Stimulated activated CD4-positive, alpha-beta T cell treated with anti-CD3 and anti-CD28 coated beads, Interleukin-1b, Interleukin-23, amount 100 ng/mL, for 4 hours (primary cell): ENCODE data around the gene ATP8B1.
"Not testable (repeated sequence)": the region's sequence is repeated elsewhere in the genome, so short reads cannot be mapped to it uniquely, and the experiment has no call there.

Experiments
- DNase-seq, 2 donors: peaks; one replicate each; pipeline ENCODE4 v3.0.0-alpha.2; 2020; ENCODE audit warnings: low read depth in 2 of 2

The ATP8B1 gene

DNA sequence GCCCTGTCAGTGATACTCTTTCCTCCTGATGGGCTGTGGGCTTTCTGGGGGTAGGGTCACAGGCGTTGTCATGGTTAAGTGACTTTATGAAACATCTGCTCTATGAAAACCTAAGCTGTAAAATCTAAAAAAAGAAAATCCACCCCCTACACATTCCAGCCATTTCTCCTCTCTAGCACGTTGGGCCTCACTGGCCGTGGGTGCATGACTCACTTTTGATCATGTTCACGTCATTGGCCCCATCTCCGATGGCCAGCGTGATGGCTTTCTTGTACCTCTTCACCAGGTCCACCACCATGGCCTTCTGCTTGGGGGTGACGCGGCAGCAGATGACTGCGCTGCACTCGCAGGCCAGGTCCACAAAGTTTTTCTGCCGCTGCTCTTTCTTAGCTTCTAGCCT, 142.2 kb downstream of the ATP8B1 start:
- no peak for DNase-seq

DNA sequence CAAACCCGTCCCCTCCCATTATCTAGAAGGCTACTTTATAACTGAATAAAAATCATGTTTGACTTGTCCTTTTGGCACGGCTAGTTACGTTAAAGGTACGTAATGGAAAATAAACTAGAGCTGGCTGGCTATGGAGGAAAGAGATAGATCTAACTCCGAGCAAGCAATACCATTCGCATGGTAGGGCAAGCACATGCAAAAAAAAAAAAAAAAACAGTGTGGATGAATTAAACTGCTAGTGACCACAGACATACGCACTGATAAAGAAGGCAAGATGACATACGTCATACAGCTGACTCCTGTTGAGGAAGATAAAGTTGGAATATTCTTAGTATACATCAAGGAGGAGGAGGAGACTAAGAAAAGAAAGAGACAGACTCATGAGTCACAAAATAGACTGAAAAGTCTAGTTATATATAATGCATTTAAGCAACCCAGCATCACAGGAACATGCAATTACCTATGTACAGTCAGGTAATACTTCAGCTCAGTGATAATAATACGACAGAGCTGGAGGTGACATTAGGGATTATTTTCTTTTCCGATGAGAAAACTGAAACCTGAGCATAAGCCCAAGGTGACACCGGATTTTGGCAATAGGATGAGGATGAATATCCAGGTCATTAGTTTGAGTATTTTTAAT, 143.5 kb downstream of the ATP8B1 start:
- no peak for DNase-seq

DNA sequence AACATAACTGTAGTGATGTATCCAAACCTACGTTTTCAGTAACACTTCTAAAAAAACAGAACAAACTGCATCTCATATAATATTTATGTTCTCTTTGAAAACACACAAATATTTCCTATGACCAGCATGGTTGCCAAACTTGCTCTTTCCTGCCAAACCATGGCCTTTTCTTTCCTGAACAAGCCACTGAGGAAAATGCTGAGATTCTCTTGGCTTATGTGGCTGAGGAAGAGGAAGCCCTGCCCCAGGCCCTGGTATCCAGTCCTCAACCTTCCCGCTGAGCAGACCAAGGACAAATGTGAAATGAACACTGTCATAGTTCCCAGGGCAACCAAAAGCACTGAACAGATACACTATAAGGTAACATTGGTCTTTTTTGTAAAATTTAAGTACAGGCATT, 145.6 kb downstream of the ATP8B1 start:
- no peak for DNase-seq

DNA sequence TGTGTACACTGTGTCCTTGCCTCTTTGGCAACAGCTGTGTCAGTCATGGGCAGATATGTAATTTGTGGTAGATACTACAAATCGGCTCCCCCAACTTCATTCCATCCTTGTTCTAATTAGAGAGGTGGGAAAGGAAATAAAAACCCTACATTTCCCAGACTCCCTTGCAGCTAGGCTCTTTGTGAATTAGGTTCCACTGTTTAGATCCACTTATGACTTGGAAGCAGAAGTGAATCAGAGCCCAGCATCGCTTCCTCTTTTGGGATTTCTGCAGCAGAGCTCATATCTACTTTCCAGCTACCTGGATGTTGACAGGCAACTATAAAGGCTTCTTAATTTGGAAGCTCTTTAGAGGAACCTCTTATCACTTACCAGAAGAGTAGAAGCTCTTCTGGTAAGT, 147.4 kb downstream of the ATP8B1 start:
- no peak for DNase-seq

DNA sequence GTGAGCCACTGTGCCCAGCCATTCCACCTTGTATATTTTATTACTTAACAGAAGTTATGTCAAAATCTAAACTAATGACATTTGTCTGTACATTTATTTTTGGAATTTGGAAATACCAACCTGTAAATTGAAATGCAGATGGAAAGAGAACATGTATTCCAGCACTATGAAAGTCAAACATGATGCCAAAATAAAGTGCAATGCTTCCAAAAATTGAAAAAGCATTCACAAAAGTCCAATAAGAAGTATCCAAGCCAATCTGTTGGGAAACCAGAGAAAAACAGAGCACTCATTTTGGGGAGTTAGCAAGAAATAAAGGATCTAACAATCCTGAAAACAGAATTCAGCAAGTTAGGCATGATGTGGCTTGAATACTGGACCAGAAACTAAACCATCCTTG, 151.2 kb downstream of the ATP8B1 start:
- no peak for DNase-seq

DNA sequence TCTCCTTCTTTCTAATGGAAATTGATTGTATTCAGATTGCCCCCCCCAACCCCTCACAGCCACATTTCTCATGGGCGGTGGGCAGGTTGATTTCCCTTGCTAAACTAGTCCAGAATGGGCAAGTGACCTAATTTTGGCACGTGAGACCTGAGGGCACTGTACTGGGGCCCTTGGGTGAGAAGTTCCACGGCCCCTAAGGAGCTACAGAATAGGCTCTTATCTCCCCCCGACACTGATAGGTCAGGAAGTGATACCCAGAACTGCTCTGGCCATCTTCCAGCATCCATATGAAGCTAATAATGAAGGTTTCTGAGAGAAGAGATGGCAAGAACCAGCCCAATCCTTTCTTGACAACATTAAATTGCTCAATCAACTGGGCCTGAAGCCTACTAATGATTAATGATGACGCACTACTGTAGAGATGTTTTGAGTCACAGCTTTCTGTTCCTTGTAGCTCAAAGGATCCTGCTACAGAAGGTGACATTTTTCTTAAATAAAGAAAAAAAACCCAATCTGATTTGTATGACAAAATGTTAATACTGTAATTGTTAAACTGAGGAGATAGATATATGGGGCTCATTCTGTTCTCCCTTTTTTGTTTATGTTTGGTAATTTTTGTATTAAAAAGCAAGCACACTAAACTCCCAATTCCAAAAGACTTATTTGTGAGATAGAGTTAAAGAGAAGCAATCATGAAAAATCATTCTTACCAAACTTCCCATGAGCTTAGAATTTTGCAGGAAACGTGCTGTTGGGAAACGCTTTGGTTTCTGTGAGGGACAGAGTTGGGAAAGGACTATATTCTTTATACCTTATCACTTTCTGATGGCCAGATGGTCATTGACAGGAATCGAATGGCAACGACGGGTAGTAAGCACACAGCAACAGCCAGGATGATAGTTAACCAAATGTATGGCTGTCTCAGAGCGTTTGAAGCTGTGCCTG, 153.3 kb downstream of the ATP8B1 start:
- DNase-seq: no peak

DNA sequence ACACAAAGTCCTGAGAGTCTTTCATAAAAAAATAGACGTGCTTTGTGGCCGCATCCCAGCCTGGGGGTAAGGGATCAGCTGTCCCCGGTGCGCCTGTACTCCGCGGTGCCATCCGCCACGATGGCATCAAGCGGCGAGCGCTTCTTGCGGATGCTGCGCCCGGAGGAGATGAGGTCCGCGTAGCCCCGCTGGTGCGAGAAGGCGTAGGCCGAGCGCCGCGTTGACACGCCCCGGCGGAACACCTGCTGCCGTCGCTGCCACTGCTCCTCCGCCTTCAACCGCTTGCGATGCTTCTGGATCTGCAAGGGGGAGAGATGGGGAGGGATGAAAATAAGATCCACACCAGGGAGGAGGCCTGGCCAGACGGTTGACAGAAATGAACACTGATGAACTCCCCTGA, 154.7 kb downstream of the ATP8B1 start:
- DNase-seq: no peak

DNA sequence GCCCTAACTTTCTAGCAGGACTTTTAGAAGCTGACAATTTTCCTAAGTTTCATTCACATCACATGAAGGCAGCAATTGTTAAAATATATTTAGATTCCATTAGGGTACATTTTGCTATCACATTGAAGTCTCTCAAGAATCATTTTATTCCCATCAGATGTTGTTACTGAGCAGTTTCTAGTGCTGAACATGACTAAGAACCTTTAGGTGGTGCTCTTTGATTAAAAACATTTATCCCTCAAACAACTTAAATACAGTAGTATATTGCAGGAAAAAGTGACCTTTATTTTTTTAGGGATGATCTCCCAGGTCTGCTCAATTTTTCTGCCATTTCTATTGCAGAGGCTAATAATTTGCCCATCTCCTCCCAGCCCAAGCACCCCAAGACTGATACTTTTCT, 158.6 kb downstream of the ATP8B1 start:
- DNase-seq: no peak

DNA sequence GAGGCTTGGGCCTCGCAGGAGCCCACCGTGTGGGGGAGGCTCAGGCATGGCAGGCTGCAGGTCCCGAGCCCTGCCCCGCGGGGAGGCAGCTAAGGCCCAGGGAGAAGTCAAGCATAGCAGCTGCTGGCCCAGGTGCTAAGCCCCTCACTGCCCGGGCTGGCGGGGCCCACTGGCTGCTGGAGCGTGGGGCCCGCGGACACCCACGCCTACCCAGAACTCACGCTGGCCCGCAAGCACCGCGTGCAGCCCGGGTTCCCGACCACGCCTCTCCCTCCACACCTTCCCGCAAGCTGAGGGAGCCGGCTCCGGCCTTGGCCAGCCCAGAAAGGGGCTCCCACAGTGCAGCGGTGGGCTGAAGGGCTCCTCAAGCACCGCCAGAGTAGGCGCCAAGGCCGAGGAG, 159.4 kb downstream of the ATP8B1 start:
- DNase-seq: not testable (repeated sequence)

DNA sequence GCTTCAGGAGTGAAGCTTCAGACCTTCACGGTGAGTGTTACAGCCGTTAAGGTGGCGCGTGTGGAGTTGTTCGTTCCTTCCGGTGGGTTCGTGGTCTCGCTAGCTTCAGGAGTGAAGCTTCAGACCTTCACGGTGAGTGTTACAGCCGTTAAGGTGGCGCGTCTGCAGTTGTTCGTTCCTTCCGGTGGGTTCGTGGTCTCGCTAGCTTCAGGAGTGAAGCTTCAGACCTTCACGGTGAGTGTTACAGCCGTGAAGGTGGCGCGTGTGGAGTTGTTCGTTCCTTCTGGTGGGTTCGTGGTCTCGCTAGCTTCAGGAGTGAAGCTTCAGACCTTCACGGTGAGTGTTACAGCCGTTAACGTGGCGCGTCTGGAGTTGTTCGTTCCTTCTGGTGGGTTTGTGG, 160.7 kb downstream of the ATP8B1 start:
- DNase-seq: not testable (repeated sequence)

DNA sequence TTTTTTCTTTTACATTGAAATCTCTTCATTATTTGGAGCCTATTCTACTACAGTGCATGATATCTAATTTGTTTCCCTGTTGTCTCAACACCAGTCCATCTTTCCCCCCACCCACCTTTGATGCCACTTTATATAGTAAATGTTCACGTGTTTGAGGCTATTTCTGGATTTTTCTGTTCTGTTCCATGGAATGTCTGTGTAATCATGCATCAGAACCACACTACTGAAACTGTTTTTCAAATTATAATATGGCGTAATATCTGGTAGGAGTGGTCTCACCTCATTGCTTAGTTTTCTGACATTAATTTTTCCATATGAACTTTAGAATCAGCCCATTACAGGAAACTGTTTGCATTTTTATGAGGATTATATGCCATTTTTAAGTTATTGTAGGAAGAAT, 162.4 kb downstream of the ATP8B1 start:
- DNase-seq: no peak

DNA sequence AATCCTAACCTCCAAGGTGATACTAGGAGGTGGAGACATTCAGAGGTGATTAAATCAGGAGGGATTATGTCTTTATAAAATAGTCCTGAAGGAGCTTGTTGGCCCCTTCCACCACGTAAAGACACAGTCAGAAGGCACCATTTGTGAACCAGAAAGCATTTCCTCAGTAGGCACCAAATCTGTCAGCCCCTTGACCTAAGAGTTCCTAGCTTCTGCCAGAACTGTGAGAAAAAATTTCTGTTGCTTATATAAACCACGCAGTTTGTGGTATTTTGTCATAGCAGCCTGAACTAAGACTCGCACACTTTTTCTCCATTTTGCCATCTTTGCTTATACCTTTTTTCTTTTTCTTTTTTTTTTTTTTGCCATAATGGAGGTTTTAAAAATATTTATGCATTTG, 162.9 kb downstream of the ATP8B1 start:
- no peak for DNase-seq

DNA sequence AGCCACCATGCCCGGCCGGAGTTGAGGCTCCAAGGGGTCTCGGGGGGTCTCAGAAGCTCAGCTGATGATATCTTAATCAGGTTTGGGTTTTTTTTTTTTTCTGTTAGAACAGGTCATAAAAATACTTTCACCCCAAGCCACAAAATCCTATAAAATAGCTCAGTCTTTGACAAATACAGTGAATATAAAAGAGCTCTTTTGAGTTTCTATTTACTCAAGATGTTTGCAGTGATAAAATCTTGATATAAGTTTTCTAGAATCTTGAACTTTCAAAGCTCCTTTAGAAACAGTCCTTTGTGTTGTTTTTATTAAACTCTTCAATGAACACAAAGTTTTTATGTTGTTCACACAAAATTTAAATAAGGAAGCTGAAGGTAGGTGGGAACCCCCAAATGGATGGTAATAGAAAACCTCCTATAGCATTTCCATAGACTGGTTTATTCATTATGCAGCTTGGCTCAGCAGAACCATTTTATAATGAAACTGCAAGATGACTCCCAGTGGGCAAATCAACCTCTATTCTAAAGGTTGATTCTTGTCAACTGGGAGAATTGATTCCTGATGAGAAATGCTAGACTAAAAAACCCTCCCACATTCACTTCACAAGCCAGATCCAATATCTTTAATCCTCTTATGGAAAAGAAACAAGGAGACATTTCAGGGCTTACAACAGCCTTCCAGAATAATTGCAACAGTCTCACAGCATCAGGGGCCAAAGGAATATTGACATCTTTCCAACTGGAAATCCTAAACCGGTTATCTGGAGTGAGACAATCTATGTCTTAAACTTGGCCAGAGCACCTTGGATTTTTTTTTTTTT, 167.9 kb downstream of the ATP8B1 start:
- DNase-seq: no peak

DNA sequence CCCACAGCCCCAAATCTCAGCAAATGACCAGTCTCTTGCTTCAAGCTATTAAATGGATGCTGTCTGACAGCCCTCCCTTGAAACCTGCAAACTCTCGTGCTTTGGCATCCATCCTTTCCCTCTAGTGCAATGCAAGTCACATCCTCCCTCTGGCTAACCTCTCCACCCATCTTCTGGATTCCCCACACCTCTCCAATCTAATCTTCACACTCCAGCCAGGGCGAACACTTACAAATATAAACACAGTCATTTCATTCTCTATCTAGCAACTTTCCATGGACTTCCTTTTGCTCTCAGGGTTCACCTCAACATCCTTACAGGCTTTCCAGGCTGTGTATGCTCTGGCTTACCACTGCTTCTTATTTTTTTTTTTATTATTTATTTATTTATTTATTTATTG, 171.4 kb downstream of the ATP8B1 start:
- DNase-seq: no peak

DNA sequence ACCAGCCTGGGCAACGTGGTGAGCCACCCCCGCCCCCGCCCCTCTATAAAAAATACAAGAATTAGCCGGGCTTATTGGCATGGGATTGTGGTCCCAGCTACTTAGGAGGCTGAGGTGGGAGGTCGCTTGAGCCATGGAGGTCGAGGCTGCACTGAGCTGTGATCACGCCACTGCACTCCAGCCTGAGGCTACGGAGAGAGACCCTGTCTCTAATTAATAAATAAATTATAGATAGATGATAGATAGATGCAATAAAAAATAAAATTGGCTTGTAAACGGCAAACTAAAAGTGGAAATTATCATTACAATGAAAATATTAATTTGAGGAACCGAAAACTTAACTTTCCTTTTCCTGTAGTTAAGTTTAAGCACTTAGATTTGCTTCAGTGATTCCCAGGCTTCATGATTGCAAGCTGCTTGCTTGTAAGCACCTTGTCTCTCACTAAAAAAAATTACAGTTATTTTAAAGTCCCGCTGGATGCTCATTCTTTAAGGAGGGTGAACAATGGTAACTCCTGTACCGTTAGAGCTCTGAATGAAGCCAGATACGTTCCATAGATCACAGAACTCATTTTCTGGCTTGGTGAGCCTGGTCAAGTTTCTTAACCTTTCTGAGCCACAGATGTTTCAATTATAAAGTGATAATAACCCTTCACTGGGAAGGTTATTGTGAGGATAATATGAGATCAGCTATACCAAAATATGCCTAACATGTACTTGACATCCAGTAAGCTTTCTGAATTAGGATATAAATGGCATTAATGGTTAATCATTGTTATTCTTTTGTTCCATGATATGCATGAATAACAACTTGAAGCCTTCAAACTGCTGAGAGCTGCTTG, 172.1 kb downstream of the ATP8B1 start:
- no peak for DNase-seq

DNA sequence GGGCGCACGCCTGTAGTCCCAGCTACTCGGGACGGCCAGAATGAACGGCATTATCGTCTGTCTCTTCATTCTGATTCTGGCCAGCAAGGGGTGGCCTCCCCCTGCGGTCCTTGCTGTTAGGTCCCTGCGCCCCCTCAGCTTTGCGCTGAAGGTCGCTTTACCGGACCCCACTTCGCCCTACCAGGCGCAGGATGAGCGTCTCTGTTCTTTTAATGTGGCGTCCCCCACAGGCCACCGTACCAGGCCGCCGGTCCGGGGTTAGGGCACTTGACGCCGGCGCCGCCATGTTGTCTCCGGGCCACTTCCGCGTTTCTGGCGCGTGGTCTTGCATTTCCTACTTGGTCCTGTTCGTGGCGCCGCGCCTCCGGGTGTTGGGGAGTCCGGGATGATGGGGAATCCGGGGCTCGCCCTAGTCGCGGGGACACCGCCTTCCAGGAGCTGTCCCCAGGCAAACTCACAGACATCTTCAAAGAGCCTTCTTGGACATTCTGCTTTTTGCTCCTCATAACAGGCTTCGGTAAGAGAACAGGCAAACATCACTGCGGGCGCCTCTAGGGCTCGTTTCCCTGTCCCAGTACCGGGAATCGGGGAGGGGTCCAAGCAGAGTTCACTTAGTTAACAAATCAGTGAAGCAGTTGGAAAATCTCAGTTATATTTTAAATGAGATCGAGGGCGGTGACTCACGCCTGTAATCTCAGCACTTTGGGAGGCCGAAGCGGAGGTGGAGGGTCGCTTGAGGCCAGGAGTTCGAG, 172.9 kb downstream of the ATP8B1 start:
- DNase-seq: peak; percentile 93 to 94

DNA sequence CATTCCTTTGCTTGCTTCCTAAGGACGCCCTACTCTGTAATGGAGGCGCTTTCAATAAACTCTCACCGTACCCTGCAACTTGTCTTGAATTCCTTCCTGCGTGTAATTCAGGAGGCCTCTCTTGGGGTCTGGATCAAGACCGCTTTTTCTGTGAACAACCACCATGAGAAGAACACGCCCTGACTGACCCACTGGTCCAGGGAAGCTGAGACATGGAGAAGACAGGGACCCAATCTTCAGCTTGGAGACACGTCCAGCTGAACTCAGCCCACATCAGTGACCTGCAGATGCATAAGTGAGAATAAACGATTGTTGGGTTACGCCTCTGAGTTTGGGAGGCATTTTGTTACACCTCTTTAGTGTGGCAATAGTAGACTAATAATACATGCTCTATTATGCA, 173.7 kb downstream of the ATP8B1 start:
- DNase-seq: no peak

DNA sequence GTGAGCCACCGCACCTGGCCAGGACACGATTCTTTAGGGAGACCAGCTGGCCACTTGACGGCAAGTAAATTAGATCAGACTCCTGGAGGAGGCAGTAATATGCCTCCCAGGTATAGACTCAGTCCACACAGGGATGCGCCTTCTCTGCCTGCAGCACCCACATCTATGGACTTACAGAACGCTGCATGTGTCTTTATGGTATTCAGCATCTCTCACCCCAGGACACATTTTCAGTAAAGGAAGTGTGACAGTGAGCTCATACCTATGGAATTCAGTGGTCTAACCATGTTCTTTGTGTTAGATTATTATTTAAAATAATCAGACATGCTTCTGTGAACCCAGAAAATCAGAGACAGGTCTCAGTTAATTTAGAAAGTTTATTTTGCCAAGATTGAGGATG, 175.6 kb downstream of the ATP8B1 start:
- no peak for DNase-seq

DNA sequence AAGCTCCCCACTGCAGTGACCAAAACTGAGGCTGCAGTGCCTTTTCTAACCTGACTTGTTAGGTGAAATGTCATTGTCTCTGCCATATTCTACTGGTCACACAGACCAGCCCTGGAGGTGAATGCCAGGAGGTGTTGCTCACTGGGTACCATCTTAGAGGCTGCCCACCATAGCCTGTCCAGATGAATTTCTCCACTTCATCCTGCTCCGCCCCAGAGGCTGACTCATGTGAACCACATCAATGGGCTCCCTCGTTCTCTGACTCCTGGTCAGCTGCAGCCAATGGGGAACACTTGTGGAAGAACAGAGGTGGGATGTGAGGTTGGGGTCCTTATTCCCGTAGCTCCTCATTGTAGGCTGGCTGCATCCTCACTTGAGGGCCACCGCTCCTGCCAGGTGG, 178.1 kb downstream of the ATP8B1 start:
- DNase-seq: no peak

DNA sequence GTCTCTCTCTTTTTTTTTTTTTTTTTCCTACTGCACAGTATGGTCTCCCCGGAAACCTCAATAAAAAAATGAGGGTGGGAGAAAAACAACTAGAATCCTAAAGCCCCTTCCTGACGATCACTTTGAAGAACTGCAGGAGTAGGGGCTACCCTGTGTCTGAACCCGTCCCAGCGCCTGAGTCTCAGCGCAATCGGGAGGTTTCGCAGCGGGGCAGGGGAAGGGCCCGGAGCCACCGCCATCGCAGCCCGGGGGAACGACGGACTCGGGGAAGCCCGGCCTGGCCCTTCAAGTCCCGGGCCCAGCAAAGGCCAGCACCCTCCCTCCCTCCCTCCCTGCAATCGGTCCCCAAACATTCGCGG, 181.9 kb downstream of the ATP8B1 start:
- DNase-seq: peak in 1 of 2 donors; percentile 38

DNA sequence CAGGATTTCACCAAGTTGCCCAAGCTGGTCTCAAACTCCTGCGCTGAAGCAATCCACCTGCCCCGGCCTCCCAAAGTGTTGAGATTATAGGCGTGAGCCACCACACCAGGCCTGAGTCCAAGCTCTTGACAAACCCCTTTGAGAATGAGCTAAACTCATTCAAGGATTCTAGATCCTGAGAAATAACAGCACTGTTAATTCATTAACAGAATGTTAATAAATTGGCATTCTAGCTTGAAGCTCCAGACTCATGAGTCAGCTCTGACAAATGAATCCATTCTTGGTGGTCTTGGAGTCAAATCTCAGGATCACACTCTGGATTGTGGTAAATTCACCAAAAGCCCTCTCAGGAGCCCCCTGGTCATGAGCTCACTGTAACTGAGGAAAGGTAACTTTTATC, 183.2 kb downstream of the ATP8B1 start:
- DNase-seq: no peak
